ENCODE results near the gene SNAP25.

DNA sequence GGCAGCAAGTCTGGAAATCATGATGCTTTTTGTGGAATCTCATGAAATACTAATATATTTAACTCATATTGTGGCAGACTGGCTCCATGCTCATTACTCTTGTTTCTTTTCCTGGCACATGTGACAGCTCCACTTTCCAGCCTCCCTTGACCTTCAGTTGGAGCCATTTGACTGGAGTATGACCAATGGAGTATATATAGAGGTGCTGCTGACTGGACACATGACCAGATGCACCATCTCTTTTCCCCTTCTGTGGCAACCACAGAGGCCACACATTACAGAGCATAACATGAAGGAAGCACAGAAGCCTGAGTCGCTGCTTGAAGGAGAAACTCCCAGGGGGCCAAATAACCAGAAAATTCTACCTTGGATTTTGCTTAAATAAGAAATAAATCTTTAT lies 138.0 kb downstream of the SNAP25 start:
- no peak for TF ChIP-seq EZH2 (IDR thresholded peaks at IDR 0.05; ENCODE audit: low read length, unreplicated experiment)
- TF ChIP-seq, protein P1, sequence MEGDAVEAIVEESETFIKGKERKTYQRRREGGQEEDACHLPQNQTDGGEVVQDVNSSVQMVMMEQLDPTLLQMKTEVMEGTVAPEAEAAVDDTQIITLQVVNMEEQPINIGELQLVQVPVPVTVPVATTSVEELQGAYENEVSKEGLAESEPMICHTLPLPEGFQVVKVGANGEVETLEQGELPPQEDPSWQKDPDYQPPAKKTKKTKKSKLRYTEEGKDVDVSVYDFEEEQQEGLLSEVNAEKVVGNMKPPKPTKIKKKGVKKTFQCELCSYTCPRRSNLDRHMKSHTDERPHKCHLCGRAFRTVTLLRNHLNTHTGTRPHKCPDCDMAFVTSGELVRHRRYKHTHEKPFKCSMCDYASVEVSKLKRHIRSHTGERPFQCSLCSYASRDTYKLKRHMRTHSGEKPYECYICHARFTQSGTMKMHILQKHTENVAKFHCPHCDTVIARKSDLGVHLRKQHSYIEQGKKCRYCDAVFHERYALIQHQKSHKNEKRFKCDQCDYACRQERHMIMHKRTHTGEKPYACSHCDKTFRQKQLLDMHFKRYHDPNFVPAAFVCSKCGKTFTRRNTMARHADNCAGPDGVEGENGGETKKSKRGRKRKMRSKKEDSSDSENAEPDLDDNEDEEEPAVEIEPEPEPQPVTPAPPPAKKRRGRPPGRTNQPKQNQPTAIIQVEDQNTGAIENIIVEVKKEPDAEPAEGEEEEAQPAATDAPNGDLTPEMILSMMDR (conservative IDR thresholded peaks at IDR 0.05; ENCODE audit: low read depth, low read length), result no peak
